Ovary (tissue), 3 donors: ENCODE measurements around the gene WNK2.

Source experiments
- POLR2A ChIP-seq: fragments of 450-650 bp; IDR thresholded peaks from one replicate; pipeline ENCODE4 v1.6.1; 2017; ENCODE audit warnings: antibody characterized with exemption, mild to moderate bottlenecking, moderate library complexity
- TF ChIP-seq, protein P1 (sequence below), 3 donors: fragments of 450-650 bp in 2 of 3; fragments of 200-600 bp in 1 of 3; IDR thresholded peaks; one replicate each; pipeline versions ENCODE4 v1.5.1 to v1.8.0; 2016 to 2022; ENCODE audit warnings: antibody characterized with exemption in 3 of 3, mild to moderate bottlenecking in 1 of 3
- donor health status: DM: no; HTN: no; CAD: no.

DNA sequence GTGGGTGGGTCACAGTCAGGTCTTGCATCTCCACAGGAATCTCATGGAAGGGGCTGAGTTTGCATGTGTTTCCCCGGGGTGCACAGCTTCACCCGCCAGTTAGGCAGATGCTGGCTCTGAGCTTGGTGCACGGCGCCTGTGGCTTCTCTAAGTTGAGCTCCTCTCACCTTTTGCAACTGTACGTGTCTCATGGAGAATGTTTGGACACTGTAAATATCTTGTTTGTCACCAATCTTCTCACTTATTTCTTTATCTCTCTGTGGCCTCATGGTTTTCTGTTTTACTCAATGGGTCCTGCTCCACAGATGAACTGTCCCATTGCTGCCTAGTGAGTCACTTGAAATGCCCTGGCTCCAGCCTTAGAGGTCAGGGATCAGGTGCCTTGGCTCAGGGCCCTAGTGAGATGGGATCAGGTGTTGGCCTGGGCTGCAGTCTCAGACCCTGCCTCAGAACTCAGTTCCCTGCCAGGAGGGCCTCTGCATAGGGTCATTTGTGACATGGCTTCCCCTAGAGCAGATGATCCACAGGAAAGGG, 61.6 kb downstream of the WNK2 start:
- TF ChIP-seq POLR2A, result no peak
- TF ChIP-seq, protein P1, sequence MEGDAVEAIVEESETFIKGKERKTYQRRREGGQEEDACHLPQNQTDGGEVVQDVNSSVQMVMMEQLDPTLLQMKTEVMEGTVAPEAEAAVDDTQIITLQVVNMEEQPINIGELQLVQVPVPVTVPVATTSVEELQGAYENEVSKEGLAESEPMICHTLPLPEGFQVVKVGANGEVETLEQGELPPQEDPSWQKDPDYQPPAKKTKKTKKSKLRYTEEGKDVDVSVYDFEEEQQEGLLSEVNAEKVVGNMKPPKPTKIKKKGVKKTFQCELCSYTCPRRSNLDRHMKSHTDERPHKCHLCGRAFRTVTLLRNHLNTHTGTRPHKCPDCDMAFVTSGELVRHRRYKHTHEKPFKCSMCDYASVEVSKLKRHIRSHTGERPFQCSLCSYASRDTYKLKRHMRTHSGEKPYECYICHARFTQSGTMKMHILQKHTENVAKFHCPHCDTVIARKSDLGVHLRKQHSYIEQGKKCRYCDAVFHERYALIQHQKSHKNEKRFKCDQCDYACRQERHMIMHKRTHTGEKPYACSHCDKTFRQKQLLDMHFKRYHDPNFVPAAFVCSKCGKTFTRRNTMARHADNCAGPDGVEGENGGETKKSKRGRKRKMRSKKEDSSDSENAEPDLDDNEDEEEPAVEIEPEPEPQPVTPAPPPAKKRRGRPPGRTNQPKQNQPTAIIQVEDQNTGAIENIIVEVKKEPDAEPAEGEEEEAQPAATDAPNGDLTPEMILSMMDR (IDR thresholded peaks at IDR 0.05), result no peak
